Neural progenitor cell (in vitro differentiated cells): ENCODE results near the gene IGFBP7.

Experiments
- EZH2 ChIP-seq: fragments of 200-600 bp; sonication (generic); IDR thresholded peaks from 2 replicates; pipeline ENCODE4 v1.6.1; 2017; ENCODE audit warnings: antibody characterized with exemption, mild to moderate bottlenecking, moderate library complexity
- EZH2phosphoT487 ChIP-seq: fragments of 200-600 bp; sonication (generic); IDR thresholded peaks from 2 replicates; pipeline ENCODE4 v1.6.1; 2017; ENCODE audit warnings: antibody characterized with exemption
- TF ChIP-seq, protein P1 (sequence below): fragments of 200-600 bp; sonication (generic); IDR thresholded peaks from 2 replicates; pipeline ENCODE4 v1.5.1; 2017; ENCODE audit warnings: antibody characterized with exemption, mild to moderate bottlenecking

DNA sequence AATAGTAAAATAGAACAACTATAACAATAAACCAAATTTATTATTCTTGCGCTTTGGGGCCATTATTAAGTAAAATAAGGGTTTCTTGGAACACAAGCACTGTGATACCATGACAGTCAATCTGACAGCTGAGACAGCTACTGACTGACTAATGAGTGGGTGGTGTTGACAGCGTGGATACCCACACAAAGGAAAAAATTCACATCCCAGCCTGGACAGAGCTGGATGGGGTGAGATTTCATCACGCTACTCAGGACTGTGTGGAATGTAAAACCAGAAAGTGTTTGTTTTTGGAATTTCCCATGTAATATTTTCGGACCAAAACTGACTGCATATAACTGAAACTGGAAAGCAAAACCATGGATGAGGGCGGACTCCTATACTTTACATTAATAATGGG is 48.8 kb downstream of the IGFBP7 start:
- TF ChIP-seq, protein P1, sequence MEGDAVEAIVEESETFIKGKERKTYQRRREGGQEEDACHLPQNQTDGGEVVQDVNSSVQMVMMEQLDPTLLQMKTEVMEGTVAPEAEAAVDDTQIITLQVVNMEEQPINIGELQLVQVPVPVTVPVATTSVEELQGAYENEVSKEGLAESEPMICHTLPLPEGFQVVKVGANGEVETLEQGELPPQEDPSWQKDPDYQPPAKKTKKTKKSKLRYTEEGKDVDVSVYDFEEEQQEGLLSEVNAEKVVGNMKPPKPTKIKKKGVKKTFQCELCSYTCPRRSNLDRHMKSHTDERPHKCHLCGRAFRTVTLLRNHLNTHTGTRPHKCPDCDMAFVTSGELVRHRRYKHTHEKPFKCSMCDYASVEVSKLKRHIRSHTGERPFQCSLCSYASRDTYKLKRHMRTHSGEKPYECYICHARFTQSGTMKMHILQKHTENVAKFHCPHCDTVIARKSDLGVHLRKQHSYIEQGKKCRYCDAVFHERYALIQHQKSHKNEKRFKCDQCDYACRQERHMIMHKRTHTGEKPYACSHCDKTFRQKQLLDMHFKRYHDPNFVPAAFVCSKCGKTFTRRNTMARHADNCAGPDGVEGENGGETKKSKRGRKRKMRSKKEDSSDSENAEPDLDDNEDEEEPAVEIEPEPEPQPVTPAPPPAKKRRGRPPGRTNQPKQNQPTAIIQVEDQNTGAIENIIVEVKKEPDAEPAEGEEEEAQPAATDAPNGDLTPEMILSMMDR, result no peak
- TF ChIP-seq EZH2, result no peak
- TF ChIP-seq EZH2phosphoT487, result no peak
